SK-N-SH (cell line): Measurements from ENCODE around the gene PLA2G3.

ENCODE experiments used
- CTCF ChIP-seq: fragments of 200-600 bp; sonication (generic); IDR thresholded peaks from 2 replicates; pipeline ENCODE4 v1.6.1; 2017; ENCODE audit warnings: antibody characterized with exemption, mild to moderate bottlenecking, moderate library complexity
- ELF1 ChIP-seq: IDR thresholded peaks from 2 replicates; pipeline ENCODE4 v1.4.0; 2012
- EP300 ChIP-seq, 2 experiments: IDR thresholded peaks; 2 replicates each; pipeline versions ENCODE4 v1.4.0 to v1.6.1; 2012; ENCODE audit warnings: borderline replicate concordance in 1 of 2, low read depth in 1 of 2, low read length in 1 of 2
- FOXM1 ChIP-seq: IDR thresholded peaks from 2 replicates; pipeline ENCODE4 v1.4.0; 2012; ENCODE audit warnings: low read depth, mild to moderate bottlenecking
- GATA2 ChIP-seq: sonication (generic); formaldehyde crosslinking; IDR thresholded peaks from 2 replicates; pipeline ENCODE4 v1.5.0; 2020; ENCODE audit warnings: mild to moderate bottlenecking, missing genetic modification reagents
- JUND ChIP-seq: IDR thresholded peaks from 2 replicates; pipeline ENCODE4 v1.4.0; 2012
- MAX ChIP-seq: IDR thresholded peaks from 2 replicates; pipeline ENCODE4 v1.4.0; 2012; ENCODE audit warnings: low read depth
- MEF2A ChIP-seq: IDR thresholded peaks from 2 replicates; pipeline ENCODE4 v1.4.0; 2012; ENCODE audit warnings: low read depth, borderline replicate concordance
- NRF1 ChIP-seq: IDR thresholded peaks from 2 replicates; pipeline ENCODE4 v1.6.1; 2012; ENCODE audit warnings: low read depth, mild to moderate bottlenecking, low read length
- POLR2AphosphoS5 ChIP-seq: IDR thresholded peaks from 2 replicates; pipeline ENCODE4 v1.6.1; 2012; ENCODE audit warnings: low read depth, low read length
- RAD21 ChIP-seq: IDR thresholded peaks from 2 replicates; pipeline ENCODE4 v1.6.1; 2012; ENCODE audit warnings: mild to moderate bottlenecking, low read length
- REST ChIP-seq: IDR thresholded peaks from 2 replicates; pipeline ENCODE4 v1.6.1; 2012; ENCODE audit warnings: mild to moderate bottlenecking, low read depth, low read length, moderate library complexity
- YY1 ChIP-seq: IDR thresholded peaks from 2 replicates; pipeline ENCODE4 v1.4.0; 2012; ENCODE audit warnings: low read depth, mild to moderate bottlenecking

GRCh38 chr22:31085928-31086327 is 54.4 kb downstream of the PLA2G3 start:
- TF ChIP-seq CTCF (no peak), GATA2 (CRISPR knock-in tag) (no peak), FOXM1 (no peak), JUND (no peak), NRF1 (no peak), YY1 (no peak), RAD21 (no peak), MEF2A (no peak), ELF1 (no peak), MAX (no peak), REST (no peak), EP300 (IDR thresholded peaks at IDR 0.05; ENCODE audit: borderline replicate concordance in 1 of 2, low read depth in 1 of 2, low read length in 1 of 2) (no peak), POLR2AphosphoS5 (no peak)
